Stimulated activated naive CD4-positive, alpha-beta T cell treated with Interleukin-2 at 50 U/mL for 16 hours (primary cell): ENCODE results near the gene PRR16.
"Not testable (repeated sequence)": the region's sequence is repeated elsewhere in the genome, so short reads cannot be mapped to it uniquely, and the experiment has no call there.

Experiments used
- DNase-seq: peaks from one replicate; lab custom pipeline; 2025; lab: John Stamatoyannopoulos, UW

Gene PRR16

DNA sequence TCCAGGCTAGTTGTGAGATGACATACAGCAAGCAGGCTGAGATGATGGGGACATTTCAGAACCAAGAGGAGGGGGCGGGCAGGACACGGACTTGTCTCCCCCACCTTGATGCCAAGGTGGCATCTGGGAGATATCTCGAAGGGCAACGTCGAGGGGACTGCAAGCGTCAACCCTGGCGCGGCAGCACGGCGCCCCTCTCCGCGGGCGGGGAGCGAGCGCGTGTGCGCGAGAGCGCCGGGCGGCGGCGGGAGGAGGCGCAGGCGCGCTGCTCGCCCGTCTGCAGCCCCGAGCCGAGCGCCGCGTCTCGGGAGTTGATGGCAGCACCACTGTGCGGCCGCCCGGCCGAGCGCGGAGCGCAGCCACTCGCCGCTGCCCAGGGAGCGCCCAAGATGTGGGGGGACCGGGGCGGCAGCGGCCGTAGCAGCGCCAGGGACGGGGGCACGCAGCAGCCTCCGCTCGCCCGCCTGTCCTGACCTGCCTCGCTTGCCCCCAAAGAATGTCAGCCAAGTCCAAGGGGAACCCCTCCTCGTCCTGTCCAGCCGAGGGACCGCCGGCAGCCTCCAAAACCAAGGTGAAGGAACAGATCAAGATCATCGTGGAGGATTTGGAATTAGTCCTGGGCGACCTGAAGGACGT is at the start of gene PRR16:
Gene PRR16, plus strand, starts transcription at position 310 of the 636 bp plus-strand sequence.
- no peak for DNase-seq

DNA sequence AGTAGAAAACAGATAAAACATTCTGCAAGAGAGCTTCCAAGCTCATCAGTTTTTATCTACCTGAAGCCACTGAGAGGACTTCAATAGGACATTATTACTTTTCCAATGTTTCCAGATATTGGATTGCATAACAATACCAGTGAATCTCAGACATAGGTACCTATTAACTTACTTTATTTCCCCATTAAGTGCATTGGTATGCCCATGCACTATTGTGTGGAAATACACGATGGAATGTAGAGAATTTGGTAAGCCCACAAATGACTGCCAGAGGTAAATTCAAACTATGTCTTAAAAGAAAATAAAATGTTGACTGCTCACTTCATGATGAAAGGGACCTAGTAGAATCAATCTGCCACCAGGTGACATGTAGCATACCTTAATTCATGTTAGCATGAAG is 48.1 kb upstream of the PRR16 start:
- DNase-seq = no peak

DNA sequence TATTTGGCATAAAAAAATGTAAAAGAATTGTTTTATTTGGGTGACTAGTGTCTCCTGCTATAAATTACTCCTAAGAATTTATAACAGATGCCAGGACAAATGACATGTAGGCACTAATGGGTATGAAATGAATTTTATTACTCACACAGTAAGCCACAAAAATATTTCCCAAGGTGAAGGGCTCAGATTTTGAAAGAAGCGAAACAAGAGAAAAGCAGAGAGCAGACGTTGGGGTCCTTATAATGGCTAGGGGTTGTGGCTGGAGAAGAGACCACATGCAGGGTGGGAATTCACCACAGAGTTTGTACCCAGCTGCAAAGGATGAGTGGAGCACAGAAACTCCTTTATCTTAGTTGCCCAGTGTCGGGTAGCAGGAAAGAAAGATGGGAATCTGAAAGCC is 45.0 kb upstream of the PRR16 start:
- DNase-seq = no peak

DNA sequence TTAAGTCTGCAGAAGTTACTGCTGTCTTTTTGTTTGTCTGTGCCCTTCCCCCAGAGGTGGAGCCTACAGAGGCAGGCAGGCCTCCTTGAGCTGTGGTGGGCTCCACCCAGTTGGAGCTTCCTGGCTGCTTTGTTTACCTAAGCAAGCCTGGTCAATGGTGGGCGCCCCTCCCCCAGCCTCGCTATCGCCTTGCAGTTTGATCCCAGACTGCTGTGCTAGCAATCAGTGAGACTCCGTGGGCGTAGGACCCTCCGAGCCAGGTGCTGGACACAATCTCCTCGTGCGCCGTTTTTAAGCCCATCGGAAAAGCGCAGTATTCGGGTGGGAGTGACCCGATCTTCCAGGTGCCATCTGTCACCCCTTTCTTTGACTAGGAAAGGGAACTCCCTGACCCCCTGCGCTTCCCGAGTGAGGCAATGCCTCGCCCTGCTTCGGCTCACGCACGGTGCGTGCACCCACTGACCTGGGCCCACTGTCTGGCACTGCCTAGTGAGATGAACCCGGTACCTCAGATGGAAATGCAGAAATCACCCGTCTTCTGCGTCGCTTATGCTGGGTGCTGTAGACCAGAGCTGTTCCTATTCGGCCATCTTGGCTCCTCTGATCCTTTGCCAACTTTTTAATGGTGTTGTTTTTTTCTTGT is 37.3 kb upstream of the PRR16 start:
- not testable (repeated sequence) for DNase-seq

DNA sequence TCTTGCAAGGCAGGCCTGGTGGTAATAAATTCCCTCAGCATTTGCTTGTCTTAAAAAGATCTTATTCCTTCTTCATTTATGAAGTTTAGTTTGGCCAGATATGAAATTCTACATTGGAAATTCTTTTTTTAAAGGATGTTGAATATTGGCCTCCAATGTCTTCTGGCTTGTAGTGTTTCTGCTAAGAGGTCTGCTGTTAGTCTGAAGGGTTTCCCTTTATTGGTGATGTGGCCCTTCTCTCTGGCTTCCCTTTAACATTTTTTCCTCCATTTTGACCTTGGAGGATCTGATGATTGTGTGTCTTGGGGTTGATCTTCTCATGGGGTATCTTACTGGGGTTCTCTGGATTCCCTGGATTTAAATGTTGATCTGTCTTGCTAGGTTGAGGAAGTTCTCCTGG is 33.5 kb upstream of the PRR16 start:
- DNase-seq = no peak

DNA sequence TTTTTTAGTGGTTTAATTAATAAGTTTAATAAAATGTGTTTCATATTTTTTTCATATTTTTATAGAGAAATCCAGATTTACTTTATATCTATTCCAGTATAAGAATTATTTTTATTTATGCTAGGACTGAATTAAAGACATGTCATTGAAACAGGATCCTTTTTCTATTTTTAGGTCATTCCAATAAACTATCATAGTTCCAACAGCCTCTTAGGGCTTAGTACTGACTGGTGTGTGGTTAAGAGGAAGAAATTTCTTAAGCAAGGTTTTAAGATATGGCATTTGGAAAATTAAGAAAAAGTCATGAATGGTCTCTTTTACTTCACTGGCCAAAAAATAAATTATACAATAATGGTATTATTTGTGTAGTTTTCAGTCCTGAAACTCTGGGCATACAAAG is 31.2 kb upstream of the PRR16 start:
- DNase-seq = no peak

DNA sequence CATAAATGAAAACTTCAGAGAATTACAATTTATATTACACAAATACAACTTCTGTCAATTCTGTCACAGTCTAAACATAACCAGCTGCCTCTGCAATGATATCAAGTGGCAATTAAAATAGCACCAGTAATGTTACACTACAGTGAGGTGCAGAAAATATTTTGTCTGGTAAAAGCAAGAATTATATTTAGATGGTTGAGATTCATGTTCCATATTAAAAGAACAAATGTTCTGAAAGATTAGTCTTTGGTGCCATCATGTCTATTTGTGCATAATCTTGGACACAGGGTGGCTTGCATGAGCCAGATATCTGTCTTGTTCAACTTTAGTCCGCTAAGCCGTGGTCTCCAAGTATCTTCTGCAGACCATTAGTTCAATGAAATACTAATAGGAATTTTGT is 29.0 kb upstream of the PRR16 start:
- no peak for DNase-seq

DNA sequence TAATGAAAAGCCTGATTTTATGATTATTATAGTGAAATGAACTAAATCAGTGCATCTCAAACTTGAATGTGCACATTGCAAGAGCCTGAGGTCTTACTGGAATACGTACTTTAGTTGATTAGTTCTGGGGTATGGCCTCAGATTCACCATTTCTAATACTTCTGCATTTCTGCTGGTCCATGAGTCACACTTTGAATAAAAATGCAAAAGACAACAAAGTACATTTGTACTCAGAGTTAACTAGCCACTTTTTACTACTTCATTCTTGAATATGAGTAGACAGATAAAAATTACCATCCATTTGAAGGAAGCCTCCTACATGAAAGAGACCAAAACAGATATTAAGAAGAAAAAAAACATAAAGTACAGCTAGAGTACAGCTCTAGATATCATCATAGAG is 27.1 kb upstream of the PRR16 start:
- DNase-seq = no peak

DNA sequence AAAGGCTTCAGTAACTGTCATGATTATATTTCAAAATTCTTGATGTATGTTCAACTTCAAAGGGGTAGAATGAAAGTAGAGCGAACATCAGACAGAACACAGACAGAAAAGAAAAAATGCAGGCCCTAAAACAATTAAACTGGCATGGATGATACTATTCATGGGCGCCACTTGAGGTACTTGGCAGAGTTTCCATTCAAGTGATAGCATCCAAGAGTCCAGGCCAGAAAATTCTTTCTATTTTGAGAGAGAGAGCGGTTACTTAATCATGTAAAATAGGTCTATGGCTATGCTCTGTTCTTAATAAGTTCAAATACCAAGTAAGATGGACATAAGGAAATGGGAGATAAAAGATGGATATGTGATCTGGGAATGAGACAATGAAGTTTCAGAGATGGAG is 21.4 kb upstream of the PRR16 start:
- no peak for DNase-seq

DNA sequence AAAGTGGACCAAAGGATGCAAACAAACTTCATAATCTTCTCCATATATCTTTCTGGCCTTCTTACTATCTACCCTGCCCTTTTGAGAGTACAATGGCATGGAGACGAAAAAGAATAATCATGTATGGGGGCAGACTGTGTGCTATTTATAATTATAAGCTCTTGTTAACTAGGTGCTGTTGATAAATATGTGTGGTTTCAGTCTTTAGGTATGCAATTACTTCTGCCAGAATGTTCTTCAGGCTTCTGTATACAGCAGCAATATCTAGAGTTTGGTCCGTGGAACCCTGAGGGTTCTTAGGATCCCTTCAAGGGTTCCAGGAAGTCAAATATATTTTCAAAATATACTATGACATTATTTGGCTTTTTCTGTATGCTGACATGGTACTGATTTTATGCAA is 20.5 kb upstream of the PRR16 start:
- no peak for DNase-seq

DNA sequence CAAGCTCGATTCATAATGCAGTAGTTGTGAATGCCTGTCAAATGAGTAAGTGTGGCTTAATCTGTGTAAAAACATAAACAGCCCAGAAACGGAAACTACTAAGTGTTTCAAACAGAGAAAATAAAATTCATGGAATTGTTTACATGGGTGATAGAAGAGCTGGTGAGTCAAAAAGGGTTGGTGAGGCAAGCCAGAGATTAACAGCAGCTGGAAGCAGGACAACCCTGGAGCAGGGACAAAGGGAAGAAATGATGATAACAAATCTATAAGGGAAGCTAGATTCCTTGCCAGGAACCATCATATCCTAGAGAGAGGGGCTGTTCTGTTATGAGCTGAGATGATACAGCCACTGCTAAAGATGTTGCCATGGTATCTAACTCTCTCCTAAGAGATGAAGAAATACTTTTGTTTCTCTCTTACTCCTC is 18.0 kb upstream of the PRR16 start:
- no peak for DNase-seq

DNA sequence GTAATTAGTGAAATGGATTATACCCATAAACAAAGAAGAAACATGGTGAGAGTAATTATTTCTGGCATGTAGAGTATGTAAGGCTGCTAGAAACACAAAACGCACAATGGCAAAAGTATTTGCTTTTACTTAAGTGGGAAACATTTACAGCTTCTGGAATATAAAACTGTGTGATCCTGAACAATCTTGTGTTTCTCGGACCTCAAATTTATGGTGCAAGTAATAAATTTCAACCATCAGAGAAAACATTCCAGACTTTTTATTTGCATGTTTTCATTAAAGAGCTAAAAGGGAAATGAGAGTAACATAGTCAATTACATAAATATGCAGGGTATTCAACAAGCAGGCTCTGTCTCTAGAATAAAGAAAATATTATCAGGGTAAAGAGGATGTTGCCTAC is 17.2 kb upstream of the PRR16 start:
- DNase-seq = no peak

DNA sequence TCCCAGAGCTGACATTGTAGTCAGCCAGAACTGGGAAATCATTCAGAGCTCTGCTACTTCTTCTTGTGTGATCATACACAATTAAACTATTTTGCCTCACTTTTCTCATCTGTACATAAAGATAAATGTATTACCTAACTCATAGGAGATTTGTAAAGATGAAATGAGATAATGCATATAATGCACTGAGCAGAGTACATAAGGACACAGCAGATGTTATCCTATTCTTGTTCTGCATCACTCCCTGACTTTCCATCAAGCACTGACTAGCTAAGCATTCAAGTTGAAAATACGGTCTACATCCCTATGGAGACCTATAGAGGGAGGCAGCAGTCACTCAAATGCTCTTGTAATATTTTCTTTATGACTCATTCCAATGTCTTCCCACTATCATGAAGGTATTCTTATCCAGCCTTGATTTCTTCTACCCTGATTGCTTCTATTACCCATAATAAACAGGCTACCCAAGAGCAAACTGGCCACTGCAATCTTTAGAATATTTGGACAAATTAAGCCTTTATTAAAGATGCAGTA is 16.3 kb upstream of the PRR16 start:
- no peak for DNase-seq

DNA sequence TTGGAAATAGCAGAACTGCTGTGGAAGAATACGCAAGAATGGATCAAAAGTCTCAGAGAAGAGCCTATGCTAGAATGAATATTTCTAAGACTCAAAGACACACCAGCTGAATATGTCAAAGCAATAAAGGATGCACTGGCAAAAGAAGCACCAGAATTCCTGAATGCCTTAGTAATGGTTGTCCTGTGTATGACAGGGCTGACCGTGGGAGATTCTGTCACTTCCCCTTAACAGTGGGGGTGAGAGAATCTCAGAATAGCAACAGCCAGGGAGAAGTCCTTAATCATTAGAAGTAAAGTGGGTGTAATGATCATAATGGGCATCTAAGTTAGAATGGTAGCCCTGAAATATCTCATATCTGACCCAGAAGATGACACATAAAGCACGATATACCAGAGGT is 14.6 kb upstream of the PRR16 start:
- DNase-seq = no peak

DNA sequence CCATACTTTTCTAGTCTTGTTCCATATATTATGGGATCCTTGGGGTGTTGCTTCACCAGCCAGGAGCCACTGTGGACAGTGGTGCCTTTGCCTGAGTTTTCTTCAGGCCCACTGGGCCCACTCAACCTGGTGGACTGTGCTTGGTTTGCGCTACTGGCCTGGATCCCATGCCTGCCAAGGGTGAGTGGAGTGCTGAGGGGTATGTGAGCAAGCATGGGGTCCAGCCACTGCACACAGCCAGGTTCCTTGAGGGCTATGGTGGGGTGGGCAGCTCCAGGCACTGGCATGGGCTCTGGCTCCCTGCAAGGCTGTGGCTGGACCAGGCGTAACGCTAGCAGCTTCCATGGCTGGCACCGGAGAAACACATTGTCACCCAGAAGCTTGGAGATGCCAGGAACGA is 13.2 kb upstream of the PRR16 start:
- no peak for DNase-seq

DNA sequence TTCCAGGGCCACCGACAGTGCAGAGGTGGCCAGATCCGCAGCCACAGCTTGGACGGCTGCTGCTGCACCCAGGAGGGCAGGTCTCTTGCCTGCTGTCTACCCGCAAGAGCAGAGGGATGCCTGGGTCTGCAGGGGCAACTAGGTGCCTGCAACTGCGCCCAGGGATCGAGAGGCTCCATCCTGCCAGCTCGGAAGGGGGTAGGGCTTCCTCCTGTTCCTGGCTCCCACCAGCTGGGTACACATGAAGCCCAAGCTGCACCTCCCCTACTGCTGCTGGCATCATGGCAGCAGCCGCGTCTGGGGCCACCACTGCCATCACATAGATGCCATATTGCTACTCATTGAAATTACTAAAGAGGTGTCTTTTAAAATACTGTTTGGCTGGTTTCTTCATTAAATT is 12.7 kb upstream of the PRR16 start:
- no peak for DNase-seq

DNA sequence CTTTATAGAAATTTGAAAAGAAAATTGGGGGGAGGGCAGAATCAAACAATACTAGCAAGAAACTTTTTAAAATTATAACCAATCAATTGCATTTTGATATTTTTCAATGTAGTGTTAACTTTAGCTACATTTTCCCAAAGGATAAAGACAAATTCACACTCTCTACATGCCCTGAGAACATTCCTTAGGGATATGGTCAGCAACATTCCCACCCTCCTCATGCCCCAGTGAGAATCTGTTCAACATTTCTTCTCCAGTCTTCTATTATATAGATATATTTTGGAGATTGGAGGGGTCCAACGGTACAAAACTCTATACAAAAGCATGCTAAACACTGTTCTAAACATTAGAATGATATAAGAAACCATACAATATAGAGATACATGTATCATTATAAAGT is 11.6 kb upstream of the PRR16 start:
- DNase-seq = no peak

DNA sequence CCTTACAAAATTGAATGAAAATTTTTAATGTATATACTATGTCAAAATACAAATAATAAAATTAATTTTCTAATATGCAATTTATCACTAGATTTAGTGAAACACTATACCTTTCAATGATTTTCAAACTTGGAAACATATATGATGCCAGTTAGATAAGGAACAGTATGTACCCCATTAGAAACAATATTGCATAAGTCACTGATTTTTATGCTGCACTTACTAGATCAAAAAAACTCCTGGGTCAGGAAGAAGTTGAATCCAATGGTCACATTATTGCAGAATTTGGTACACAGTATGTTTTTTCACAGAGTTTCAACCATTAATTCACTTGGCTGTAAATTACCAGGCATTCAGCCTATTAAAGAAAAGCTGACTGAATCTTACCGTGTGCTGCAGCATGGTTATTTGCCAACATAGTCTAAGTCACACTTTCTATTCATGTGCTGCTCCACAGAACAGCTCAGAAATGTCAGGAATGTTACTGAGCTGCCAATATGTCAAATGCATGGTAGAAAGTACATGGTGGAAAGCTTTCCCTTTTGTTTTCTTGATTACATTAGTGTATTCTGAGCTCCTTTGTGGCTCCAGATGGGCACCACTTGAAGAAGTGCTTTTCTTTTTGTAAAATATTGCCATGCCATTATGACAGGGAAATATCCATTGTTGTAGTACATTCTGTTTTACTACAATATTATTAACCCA is 9.9 kb upstream of the PRR16 start:
- DNase-seq = no peak

DNA sequence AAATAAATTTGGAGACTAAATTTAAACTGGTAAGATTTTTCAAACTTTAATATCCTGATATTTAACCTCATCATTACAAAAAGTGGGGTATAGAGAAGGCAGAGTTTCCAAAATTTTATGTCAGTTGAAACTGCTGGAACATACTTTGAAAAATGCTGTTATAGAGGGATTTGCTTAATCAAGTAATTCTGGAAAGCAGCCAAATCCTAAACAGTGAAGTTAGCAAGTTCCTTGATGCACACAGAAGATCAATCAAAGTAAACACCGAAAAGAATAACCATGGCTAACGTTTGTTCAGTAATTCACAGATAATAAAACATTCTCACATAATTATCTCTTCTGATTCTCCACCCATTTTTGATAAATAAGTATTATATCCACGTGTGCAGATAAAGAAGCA is 8.1 kb upstream of the PRR16 start:
- DNase-seq = no peak

DNA sequence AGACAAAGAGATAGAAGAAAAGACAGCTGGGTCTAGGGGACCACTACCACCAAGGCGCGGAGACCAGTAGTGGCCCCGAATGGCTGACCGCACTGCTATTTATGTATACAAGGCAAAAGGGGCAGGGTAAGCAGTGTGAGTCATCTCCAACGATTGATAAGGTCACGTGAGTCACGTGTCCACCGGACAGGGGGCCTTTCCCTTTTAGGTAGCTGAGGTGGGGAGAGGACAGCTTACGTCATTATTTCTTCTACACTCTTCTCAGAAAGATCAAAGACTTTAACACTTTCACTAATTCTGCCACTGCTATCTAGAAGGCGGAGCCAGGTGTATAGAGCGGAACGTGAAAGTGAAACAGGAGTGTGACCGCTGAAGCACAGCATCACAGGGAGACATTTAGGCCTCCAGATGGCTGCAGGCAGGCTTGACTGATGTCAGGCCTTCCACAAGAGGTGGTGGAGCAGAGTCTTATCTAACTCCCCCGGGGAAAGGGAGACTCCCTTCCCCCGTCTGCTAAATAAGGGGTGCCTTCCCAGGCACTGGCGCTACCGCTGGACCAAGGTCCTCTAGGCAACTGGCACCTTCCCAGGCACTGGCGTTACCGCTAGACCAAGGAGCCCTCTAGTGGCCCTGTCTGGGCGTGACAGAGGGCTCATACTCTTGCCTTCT is 6.1 kb upstream of the PRR16 start:
- peak; percentile 21 for DNase-seq

DNA sequence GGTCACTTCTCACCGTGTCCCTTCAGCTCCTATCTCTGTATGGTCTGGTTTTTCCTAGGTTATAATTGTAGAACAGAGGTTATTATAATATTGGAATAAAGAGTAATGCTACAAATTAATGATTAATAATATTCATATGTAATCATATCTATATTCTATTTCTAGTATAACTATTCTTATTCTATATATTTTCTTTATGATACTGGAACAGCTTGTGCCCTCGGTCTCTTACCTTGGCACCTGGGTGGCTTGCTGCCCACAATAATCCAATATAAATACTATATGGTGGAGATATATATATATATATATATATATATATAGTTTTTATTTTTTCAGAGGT is 5.6 kb upstream of the PRR16 start:
- not testable (repeated sequence) for DNase-seq

DNA sequence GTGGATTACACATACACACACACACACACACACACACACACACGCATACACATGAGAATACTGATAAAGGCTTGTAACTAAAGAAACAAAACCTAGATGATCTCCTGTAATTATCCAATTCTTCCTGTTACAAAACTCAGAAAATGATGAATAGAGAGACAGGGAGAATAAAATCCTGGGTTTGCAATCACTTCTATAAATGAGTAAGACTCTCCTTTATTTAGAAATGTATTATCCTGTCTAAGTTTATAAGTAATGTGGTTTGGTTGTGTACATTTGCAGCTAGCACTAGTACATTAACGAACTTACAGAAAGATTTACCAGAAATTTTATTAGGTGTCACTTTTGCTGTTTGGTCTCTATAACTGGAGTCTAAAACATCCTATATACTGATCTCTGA is 2.8 kb upstream of the PRR16 start:
- no peak for DNase-seq
